Upper lobe of left lung (tissue), 6 donors: ENCODE measurements around the gene MAP3K13. TPM values are rescaled to one million over a fixed set of nuclear protein-coding genes. Genes with fewer than 3 reads are reported as not detected.

Source experiments
- ATAC-seq, 2 donors: fragments of 200-7000 bp; cut with Tn5 transposase; one replicate each; pipeline ENCODE4 v1.9.1; 2022; ENCODE audit warnings: mild to moderate bottlenecking in 2 of 2, moderate library complexity in 2 of 2; ENCODE audit not compliant: low FRiP score in 2 of 2
- DNase-seq, 2 donors: peaks; one replicate each; pipeline ENCODE4 v3.0.0-alpha.2; 2019 to 2020
- H3K27ac ChIP-seq, 4 donors: fragments of 200-600 bp; sonication (generic); one replicate each; pipeline ENCODE4 v1.5.1; 2016 to 2019
- H3K27me3 ChIP-seq, 4 donors: fragments of 200-600 bp; sonication (generic); one replicate each; pipeline ENCODE4 v1.5.1; 2017 to 2019
- H3K36me3 ChIP-seq, 4 donors: fragments of 200-600 bp; sonication (generic); one replicate each; pipeline ENCODE4 v1.5.1; 2016 to 2019
- H3K4me1 ChIP-seq, 4 donors: fragments of 200-600 bp; sonication (generic); one replicate each; pipeline ENCODE4 v1.5.1; 2018 to 2019
- H3K4me3 ChIP-seq, 4 donors: fragments of 200-600 bp; sonication (generic); one replicate each; pipeline ENCODE4 v1.5.1; 2017 to 2019; ENCODE audit warnings: mild to moderate bottlenecking in 2 of 4, moderate library complexity in 1 of 4
- H3K9me3 ChIP-seq, 4 donors: fragments of 200-600 bp; sonication (generic); one replicate each; pipeline ENCODE4 v1.5.1; 2018 to 2019
- CTCF ChIP-seq, 6 experiments: fragments of 450-650 bp in 4 of 6; fragments of 200-600 bp in 2 of 6; sonication (generic) in 2 of 6; IDR thresholded peaks; one replicate each; pipeline ENCODE4 v1.5.1; 2016 to 2019; ENCODE audit warnings: antibody characterized with exemption in 6 of 6
- EP300 ChIP-seq, 4 donors: sonication (generic); formaldehyde crosslinking; IDR thresholded peaks; one replicate each; pipeline ENCODE4 v1.5.1; 2017; ENCODE audit warnings: antibody characterized with exemption in 4 of 4, control low read depth in 2 of 4
- POLR2A ChIP-seq, 4 donors: fragments of 450-650 bp; IDR thresholded peaks; one replicate each; pipeline ENCODE4 v1.5.1; 2016 to 2017; ENCODE audit warnings: antibody characterized with exemption in 4 of 4, mild to moderate bottlenecking in 2 of 4
- POLR2AphosphoS5 ChIP-seq, 2 donors: sonication (generic); formaldehyde crosslinking; IDR thresholded peaks; one replicate each; pipeline ENCODE4 v1.5.1; 2017; ENCODE audit warnings: antibody characterized with exemption in 2 of 2
- WGBS, 2 donors: methylation state at CpG; one replicate each; pipeline ENCODE4 v1.1.5; 2017 to 2018; 5-methylcytosine and 5-hydroxymethylcytosine counted together
- total RNA-seq, 6 donors: library from RNA; depleted of rRNA in 4 of 6; stranded (reverse); fragments of >200 nt in 4 of 6; gene quantifications; one replicate each; pipeline versions ENCODE4 v1.1.0 to v1.2.1, GENCODE V29; 2016 to 2021
- donor health status: DM: no; HTN: no; CAD: no; lungs with moderate emphysema.
- donor health status: DM: no; HTN: yes; CAD: no; lungs with severe emphysema.

MAP3K13 gene
- total RNA-seq, 6 donors from 2014 or later, result 25.3 to 41.4 (median 31.2) TPM

GRCh38 chr3:185351396-185351795 is 11.5 kb upstream of the MAP3K13 start:
- no peaks in the 10 kb centered on the region for H3K36me3 ChIP-seq
- no peak overlapping the region for H3K27ac ChIP-seq
- WGBS, 2 donors, result 89 to 90% methylated on average over 2 of the region's 2 CpGs
- TF ChIP-seq CTCF (IDR thresholded peaks at IDR 0.05) (no peak), POLR2A (IDR thresholded peaks at IDR 0.05) (no peak), EP300 (IDR thresholded peaks at IDR 0.05) (no peak), POLR2AphosphoS5 (IDR thresholded peaks at IDR 0.05) (no peak)
- H3K9me3 ChIP-seq, result no peaks in the 10 kb centered on the region
- no peak for DNase-seq
- H3K27me3 ChIP-seq, result no peaks in the 10 kb centered on the region
- ATAC-seq, result no peak
- no peak overlapping the region for H3K4me3 ChIP-seq
- H3K4me1 ChIP-seq, result peaks cover 0 to 5% (median 0%) of the 10 kb centered on the region in 4 donors

GRCh38 chr3:185353225-185353624 is 9.7 kb upstream of the MAP3K13 start:
- Histone ChIP-seq H3K36me3 (no peaks in the 10 kb centered on the region), H3K27ac (no peak overlapping the region), H3K27me3 (no peaks in the 10 kb centered on the region), H3K9me3 (no peaks in the 10 kb centered on the region), H3K4me1 (peaks cover 0 to 5% (median 0%) of the 10 kb centered on the region in 4 donors), H3K4me3 (no peak overlapping the region)
- DNase-seq (no peak), ATAC-seq (no peak)
- TF ChIP-seq CTCF (IDR thresholded peaks at IDR 0.05) (no peak), POLR2A (IDR thresholded peaks at IDR 0.05) (no peak), EP300 (IDR thresholded peaks at IDR 0.05) (no peak), POLR2AphosphoS5 (IDR thresholded peaks at IDR 0.05) (no peak)
- 83 to 90% methylated on average over 5 of the region's 5 CpGs for WGBS, 2 donors

- Histone ChIP-seq H3K27me3 (no peaks in the 10 kb centered on the region), H3K36me3 (no peaks in the 10 kb centered on the region), H3K27ac (no peak overlapping the region), H3K9me3 (no peaks in the 10 kb centered on the region), H3K4me1 (peaks cover 0 to 5% (median 0%) of the 10 kb centered on the region in 4 donors), H3K4me3 (no peak overlapping the region)
- WGBS, 2 donors, result 40 to 43% methylated on average over 13 of the region's 13 CpGs
- ATAC-seq, result peak; percentile 89 to 92
- peak in 1 of 2 donors; percentile 85 for DNase-seq
- TF ChIP-seq CTCF (IDR thresholded peaks at IDR 0.05) (peak in 5 of 6 experiments; percentile 59 to 72 (median 68)), EP300 (IDR thresholded peaks at IDR 0.05) (no peak)
Observed at GRCh38 chr3:185353823-185354614, 8.9 kb upstream of the MAP3K13 start.

- ATAC-seq, result no peak
- Histone ChIP-seq H3K4me1 (peaks cover 0 to 5% (median 0%) of the 10 kb centered on the region in 4 donors), H3K27ac (no peak overlapping the region), H3K27me3 (no peaks in the 10 kb centered on the region), H3K4me3 (no peak overlapping the region), H3K9me3 (no peaks in the 10 kb centered on the region), H3K36me3 (no peaks in the 10 kb centered on the region)
- TF ChIP-seq POLR2A (IDR thresholded peaks at IDR 0.05) (no peak), EP300 (IDR thresholded peaks at IDR 0.05) (no peak), CTCF (IDR thresholded peaks at IDR 0.05) (no peak), POLR2AphosphoS5 (IDR thresholded peaks at IDR 0.05) (no peak)
- 87 to 92% methylated on average over 5 of the region's 5 CpGs for WGBS, 2 donors
- DNase-seq, result no peak
Observed at GRCh38 chr3:185356499-185356898, 6.4 kb upstream of the MAP3K13 start.

- no peak for DNase-seq
- TF ChIP-seq CTCF (IDR thresholded peaks at IDR 0.05) (no peak), EP300 (IDR thresholded peaks at IDR 0.05) (peak in 1 of 4 donors; percentile 7)
- no peak overlapping the region for H3K4me3 ChIP-seq
Observed at GRCh38 chr3:185361920-185362319, 1.0 kb upstream of the MAP3K13 start.

More at GRCh38 chr3:185361920-185362319, 1.0 kb upstream of the MAP3K13 start:
- Histone ChIP-seq H3K27me3 (no peaks in the 10 kb centered on the region), H3K36me3 (no peaks in the 10 kb centered on the region), H3K4me1 (peaks cover 0 to 6% (median 1%) of the 10 kb centered on the region in 4 donors), H3K27ac (peak overlapping the region in 3 of 4 donors; percentile 26 to 54 (median 31)), H3K9me3 (no peaks in the 10 kb centered on the region)
- 52 to 71% methylated on average over 2 of the region's 2 CpGs for WGBS, 2 donors
- no peak for ATAC-seq
